HG02852 (cell line): ENCODE data around the gene SGCD.
"Not testable (repeated sequence)": the region's sequence is repeated elsewhere in the genome, so short reads cannot be mapped to it uniquely, and the experiment has no call there.

Experiments
- ATAC-seq: cut with Tn5 transposase; IDR thresholded peaks from one replicate; pipeline ENCODE4 v1.9.1; 2021; ENCODE audit warnings: mild to moderate bottlenecking, moderate library complexity; ENCODE audit not compliant: unreplicated experiment

SGCD gene

DNA sequence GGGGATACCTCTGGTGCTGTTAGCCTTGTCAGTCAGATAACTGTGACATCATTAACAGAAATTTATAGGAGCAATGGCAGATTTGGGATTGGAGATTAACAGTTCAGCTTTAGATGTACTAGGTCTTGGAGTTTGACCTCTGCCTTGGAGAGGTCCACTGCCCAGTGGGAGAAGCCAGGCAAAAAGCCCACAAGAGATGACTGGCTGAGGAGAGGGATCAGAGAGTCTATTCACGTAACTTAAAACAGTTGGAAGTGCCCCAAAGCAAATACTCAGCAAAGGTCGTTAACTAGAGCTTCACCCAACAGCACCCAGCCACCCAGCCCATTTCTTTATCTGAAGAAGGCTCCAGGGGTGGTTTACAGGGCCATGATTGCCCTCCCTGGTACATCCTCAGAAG lies 290.5 kb downstream of the SGCD start:
- no peak for ATAC-seq

DNA sequence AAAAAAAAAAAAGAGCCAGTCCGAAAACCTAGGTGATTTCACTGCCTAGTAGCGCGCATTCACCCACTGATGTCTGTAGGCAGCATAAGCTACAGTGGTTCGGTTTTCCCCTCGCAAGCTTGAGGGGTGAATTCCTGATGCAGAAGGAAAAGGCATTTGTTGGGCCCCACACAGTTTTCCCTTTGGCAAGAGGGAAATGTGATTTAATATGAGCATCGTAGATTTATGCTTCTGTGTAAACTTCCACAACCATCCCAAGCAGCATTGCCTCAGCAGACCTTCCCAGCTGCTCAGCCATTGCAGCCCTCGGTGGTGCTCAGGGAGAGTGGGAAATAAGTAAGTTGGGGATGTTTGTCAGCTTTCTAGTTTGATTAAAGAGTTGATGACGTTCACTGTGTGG lies 291.6 kb downstream of the SGCD start:
- ATAC-seq: no peak

DNA sequence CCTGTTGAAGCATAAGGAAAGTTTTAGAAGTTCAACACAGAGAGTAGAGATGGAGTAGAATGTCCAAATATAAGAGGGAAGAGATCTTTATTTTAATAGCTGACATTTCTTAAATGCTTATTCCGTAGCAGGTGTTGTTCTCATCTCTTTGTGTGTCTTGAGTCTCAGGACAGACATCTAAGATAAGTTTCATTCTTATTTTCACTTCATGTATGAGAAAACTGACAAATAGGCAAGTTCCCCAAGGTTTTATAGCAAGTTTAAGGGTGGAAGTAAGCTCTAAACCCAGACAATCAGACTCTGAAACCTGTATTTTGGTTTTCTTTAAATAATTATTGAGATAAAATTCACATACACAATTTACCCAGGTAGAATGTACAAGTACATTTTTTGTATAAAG lies 294.8 kb downstream of the SGCD start:
- no peak for ATAC-seq

DNA sequence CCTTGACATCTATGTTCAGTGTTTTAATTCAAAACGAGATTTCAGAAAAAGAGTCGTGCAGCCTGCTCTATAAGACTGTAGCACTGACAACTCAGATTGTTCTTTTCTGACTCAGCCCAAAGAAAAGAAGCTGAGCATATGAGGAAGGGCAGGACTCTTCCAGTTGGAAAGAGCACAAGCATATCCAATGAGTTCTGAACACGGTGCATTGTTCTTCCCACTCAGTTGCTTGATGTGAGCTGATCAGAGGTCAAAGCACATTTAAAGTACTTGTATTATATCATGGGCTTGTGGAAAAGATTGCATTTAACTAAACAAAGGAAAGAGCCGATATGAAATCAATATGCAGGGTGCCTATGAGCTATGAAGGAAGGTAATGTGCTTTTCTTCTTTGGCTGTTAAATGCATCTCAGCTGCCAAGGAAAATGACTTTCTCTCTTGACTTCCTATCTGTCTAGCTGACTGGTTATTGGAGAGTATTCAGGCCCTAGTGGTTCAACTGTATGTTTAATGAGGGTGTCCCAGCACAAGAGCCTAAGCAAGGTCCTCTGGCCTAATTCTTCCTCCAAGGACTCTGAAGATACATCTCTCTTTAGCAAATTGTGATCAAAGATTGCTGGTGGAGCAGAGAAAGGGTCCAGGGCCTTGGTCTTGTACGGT lies 296.5 kb downstream of the SGCD start:
- ATAC-seq: no peak

DNA sequence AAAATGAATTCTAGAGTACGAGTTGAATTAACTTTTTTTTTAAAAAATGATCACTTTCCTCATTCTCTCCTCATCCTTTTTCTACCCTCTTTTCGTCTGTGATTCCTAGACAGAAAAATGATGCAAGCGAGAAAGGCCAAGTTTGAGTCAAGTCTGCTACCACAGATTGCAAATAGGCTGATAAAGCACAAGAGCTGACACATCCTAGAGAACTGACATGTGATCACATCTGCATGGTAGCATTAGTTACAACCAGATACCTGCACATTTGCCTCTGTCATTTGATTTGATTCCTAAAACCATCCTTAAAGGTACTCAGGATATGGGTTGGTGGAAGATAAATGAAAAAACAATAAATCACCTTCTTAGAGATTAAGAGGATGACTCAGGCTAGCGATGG lies 297.7 kb downstream of the SGCD start:
- ATAC-seq: no peak

DNA sequence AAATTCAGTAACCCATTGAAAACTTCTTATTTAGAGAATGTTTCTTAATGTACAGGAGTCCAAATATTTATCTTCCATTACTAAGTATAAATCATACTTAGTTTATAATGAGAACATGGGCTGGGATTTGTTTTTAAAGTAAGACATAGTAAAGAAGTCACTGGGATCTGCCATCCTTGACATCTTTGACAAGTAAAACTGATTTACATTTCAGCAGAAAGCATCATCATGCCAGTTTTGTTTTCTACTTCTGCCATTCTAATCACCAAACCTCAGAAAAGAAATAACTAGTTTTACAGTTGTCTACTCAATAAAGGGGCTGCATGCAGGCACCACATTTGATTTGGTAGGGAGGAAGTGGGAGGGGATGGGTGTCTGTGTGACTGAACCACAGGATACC lies 301.5 kb downstream of the SGCD start:
- no peak for ATAC-seq

DNA sequence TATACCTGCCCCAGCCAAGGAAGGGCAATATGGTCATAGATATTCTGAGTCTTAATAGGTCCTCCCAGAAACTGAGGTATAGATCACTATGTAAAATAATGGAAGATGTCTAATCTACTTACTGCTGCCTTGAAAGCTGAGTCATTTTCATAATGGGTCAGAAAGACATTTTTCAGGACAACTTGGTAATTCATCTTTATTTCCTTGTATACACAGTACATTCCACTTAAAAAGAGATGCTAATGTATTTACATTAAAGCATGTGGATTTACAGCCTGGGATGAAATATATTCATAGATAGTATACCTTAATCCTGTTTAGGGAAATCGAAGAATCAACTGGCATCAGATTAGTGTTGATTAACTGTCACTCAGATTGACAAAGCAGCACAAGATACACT lies 304.0 kb downstream of the SGCD start:
- ATAC-seq: no peak

DNA sequence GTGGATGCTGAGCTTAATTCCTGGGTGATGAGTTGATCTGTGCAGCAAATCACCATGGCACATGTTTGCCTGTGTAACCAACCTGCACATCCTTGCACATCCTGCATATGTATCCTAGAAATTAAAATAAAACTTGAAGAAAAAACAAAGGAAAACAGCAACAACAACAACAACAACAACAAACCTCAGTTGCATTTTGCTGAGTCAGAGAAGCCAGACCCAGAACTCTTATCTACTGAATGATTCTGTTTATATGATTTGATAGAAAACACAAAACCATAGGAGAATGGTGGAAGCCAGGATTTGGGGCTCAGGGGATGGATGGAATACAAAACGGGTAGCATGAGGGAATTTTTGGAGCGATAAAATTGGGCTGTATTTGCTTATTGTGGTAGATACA lies 307.3 kb downstream of the SGCD start:
- ATAC-seq: no peak

DNA sequence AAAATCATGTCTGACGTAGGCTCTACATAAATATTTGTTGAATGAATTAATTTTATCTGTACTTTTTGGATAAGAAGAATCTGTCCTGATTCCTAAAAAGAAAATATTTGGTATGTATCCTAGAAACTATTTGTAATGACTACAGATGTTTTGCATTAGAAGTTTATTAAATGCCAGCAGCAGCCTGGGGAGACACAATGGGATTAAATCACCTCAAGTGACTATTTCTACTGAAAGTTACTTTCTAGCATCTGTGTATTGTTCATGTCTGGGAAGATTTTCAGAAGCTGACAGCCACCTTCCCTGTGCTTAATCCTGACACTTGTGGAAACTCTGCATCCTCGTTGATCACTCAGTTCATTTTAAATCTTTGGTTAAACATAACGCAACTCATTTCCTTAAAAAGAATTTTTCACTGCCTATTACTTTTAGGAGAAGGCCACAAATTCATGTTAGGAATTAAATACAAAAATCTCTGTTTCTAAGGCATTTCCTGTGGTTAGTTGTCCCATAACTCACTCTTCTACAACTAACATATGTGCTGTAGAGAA lies 313.8 kb downstream of the SGCD start:
- ATAC-seq: no peak

DNA sequence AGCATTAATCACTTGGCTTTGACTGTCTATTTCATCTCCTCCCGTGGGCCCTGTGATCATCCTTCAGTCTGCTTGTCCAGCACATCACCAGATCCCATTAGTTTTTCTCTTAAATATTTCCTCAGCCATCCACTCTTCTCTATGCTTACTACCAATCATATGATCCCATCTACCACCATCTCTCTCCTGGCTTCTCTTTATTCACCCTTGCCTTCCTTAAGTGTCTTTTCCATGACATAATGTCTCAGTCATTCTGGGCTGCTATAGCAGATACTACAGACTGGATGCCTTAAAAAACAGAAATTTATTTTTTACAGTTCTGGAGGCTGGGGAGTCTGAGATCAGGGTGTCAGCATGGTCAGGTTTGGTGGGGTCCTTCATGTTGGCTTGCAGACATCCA lies 314.7 kb downstream of the SGCD start:
- no peak for ATAC-seq

DNA sequence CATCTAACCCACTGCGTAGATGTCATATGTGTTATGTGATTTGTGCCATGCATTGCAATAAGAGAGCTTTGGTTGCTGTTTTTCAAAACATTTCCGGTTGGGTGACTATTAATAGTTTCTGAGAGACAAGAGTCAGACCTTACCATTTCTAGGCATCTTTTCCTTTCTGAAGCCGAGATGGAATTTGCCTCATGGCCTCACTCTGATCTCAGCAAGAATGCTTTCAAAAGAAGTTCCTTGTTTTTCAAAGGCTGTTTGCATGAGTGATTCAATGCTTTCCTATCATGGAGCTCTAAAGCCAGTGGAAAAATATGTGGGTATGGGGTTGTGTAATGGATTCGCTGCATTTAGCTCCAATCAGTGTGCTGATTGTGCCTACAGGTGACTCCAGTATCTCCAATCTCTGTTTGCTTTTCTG lies 320.1 kb downstream of the SGCD start:
- no peak for ATAC-seq

DNA sequence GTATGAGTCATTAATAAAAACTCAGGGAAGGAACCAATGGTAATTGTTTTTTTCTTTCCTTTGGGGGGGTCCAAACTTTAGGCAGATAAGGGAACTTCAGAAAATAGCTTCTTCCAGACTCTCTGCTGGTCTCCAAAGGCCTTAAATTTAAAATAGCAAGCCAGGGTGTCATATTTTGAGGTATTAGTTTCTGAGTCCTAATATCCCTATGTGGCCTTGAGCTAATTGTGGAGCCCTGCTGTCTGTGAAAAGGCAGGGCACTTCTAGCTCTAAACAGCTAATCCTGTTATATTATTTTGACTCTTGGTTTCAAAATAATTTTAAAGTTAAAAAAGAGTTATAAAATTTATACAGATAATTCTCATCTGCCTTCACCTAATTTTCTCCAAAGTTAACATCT lies 327.5 kb downstream of the SGCD start:
- no peak for ATAC-seq

DNA sequence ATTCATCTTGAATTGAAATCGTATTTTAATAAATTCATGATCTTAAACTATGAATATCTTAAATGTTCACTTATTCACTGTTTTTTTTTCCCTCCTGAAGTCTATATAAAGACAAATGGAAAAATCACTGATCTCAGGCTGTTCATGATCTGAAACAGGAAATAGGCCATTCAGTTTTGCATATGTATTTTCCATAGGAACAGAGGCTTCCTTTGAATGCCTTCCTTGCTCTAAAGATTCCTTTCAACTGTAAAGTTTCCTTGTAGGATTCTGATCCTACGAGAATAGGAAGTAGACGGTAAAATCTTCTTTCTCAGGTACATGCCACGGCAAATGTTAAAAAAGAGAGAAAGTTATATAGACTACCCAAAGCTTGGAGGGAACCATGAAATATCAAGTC lies 328.8 kb downstream of the SGCD start:
- ATAC-seq: no peak

DNA sequence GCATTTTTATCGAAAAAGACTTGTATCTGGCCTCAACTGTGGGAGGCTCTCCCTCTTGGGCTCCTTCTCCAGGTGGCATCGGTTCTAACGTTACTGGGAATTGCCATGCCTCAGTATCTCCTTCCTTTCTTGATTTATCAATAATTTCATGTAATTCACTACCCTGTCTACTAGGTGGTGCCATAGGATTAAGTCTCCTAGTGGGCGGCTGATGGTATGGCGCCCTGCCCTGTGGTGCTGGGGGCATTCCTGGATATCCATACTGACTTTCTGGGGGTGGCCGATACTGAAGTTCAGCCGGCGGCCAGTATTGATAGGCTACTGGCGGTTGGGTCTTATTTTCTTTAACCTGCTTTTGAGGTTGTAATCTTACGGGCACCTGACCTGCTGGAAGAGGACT lies 337.9 kb downstream of the SGCD start:
- ATAC-seq: not testable (repeated sequence)

DNA sequence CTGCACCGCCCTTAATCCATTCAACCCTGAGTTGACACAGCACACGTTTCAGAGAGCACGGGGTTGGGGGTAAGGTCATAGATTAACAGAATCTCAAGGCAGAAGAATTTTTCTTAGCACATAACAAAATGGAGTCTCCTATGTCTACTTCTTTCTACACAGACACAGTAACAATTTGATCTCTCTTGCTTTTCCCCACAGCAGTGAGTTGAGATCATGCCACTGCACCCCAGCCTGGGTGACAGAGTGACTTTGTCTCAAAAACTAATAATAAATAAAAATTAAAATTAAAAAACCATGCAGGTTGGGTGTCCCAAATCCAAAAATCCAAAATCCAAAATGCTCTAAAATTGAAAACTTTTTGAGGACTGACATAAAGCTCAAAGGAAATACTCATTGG lies 339.7 kb downstream of the SGCD start:
- not testable (repeated sequence) for ATAC-seq

DNA sequence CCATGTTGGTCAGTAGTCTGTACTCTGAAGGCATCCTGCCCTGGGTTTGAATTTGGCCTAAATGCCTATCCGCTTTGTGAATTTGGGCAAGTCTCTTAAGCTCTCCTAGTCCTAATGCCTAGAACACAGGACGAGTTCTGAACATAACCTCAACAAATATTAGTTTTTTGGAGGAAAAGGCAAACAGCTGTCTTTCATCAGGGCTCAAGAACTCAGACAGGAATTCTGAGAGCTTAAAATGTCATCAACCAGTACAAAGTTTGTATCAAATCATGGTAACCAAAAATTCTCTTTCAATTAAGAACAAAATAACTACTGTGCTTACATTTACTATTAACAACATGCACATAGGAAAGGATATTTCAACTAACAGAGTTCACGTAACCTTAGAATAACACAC lies 340.7 kb downstream of the SGCD start:
- ATAC-seq: no peak

DNA sequence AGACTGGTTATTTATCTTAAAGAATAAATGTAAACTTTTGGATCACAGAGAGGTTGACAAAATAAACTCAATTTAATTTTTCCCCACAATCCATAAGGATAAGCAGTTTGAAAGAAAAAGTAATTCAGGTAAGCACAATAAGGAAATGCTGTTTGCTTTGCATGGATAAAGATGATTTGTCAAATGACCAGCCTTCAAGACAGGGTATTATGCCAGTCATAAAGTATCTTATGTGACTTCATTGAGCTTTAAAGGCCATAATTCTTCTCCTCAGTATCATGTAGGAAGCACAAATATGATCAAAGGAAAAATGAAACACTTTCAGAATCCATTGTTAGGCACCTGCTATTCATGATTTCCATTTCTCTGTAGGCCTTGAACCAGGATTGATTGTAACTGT lies 342.5 kb downstream of the SGCD start:
- no peak for ATAC-seq

DNA sequence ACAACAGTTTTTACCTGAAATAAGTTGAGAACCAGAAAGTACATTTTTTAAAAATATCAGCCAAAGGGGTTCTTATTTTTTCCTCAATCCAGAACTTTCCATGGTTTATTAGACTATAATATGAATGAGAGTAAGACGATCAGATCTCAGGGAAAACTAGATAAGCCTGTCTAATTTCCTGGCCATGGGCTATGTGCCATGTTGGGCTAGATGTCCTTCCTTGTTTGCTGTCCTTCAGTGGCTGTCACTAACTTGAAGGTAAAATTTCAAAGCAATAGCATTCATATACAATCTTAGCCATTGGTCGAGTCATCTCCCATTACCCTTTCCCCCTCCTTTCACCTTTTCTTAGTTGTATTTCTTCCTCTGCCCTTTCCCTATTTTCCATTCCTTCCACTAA lies 343.7 kb downstream of the SGCD start:
- ATAC-seq: no peak

DNA sequence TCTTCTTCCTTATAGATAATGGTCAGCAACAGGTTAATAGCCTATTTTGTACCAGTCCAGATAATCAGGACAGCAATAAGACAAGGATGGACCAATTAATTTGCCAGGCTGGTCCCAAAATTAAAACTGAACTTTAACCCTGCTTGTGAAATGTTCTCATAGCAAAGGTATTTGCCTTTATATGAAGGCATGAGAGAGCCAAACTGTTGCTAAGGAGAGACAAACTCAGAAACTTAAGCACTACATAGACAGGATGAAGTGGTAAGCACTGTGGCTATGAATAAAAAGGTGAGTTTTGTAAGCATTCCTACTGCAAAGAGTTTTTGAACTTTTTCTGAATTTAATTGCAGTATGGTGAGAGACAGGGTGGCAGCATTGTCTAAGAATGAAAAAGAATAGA lies 348.4 kb downstream of the SGCD start:
- ATAC-seq: no peak

DNA sequence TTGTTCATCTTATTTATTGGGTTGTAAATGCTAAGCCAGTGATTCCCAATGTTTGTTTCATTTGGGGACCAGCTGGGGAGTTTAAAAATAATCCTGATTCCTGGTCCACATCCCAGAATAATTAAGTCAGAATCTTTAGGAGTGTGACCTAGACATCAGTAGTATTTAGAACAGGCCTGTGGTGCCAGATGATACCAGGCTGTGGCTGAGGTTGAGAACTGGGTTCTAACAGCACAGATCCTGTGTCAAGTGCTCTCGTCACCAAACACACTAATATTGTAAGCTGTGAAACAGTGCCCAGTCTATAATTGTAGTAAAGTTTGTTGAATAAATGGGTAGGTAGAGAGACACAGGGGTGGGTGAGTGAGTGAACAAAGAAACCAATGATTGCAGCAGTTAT lies 351.0 kb downstream of the SGCD start:
- ATAC-seq: no peak

DNA sequence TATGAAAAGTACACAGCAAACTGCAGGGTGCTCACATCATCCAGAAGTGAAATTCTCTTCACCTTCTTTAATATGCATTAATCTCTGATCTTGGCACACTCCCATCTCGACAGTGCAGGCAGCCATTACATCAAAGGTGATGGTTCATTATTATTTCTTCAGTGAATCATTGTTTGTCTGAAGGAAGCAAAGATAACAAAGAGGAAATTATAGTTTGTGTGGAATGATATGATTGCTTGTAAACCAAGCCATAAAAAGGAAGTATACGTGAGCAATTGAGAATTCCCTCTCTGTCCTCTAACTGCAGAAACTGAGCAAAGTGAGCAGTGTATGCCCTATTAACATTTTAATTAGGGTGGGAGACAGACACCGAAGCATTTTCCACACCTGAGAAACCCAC lies 351.5 kb downstream of the SGCD start:
- ATAC-seq: no peak

DNA sequence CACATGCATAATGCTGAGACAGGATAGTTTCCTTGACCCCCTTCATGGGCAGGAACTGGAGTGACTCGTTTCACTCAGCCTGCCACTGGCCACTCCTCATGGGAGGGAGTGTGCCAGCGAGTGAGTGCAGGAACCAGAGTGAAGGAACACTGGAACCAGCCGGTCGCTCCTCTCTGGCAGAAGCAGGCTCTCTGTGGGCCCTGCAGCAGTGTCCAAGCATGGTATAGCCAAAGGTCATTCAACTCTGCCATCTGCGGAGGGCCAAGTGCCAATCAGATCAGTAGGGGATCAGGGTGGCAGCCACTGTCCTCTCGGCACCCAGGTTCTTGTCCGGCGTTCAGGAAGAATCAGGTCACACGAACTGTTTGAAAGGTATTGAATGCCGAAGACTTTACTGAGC lies 353.9 kb downstream of the SGCD start:
- no peak for ATAC-seq

DNA sequence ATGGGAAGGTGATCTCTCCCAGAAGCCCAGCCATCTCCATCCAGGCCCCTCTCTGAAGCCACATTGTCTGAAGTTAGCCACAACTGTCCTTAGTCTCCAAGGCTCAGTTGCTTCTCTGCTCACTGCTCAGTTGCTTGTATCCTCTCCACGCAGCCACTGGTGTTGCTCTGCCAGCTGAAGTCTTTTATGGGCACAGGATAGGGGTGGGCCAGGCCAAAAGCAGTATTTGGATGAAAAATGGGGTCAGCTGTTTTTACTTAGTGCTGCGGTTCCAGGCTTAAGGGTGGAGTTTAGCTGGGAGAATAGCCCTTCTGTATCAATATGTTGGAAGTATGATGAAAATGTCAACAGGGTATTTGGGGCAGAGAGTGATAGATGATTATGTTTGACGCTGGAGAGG lies 354.3 kb downstream of the SGCD start:
- no peak for ATAC-seq
